Cardiac fibroblast (primary cell): ENCODE data around the gene SKOR1.

Experiments
- DNase-seq, 2 donors: peaks; one replicate each; pipeline versions ENCODE4 v3.0.0 to v3.0.0-alpha.2; 2010; ENCODE audit warnings: low read depth in 2 of 2
- H3K4me3 ChIP-seq, 2 donors: replicated peaks in 1 of 2; 1 replicate in 1 of 2; 2 replicates in 1 of 2; pipeline ENCODE4 v1.5.1; 2011; ENCODE audit warnings: low read depth in 2 of 2, low read length in 2 of 2, mild to moderate bottlenecking in 2 of 2, moderate library complexity in 1 of 2
- TF ChIP-seq, protein P1 (sequence below): IDR thresholded peaks from one replicate; pipeline ENCODE4 v1.5.1; 2011; ENCODE audit warnings: low read depth, mild to moderate bottlenecking, low read length, inconsistent platforms

Gene SKOR1

DNA sequence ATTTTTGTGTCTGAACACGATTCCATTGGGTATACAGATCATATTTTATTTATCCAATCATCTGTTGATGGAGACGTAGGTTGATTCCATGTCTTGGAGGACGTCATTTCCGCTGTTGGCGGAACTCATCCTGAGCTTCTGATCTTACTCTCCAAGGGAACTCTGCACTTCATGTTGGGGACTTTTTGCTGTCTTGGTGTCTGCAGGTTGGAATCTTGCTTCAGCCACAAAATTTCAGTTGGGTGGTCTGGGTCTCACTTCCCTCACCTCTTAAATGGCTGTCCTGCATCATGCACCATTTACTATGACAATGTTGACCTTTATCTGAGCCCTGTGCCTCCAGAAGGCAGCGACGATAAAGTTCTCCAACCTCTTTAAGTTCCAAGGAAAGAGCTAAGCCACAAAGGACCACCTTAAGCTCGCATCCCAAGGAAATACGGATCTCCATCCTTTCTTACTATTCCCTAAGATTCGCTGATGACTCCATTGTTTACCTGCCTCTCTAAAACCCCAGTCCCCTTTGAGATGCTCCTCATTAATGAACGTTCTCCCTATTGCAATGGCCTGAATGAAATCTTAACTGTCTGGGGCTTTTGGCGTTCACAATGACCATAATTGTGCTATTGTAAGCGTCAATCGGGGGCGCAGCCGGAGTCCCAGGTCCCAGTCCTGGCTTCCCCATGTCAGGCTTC, 37.6 kb downstream of the SKOR1 start:
- no peak for DNase-seq
- H3K4me3 ChIP-seq: peak overlapping the region in 1 of 2 donors; percentile 53
- TF ChIP-seq, protein P1, sequence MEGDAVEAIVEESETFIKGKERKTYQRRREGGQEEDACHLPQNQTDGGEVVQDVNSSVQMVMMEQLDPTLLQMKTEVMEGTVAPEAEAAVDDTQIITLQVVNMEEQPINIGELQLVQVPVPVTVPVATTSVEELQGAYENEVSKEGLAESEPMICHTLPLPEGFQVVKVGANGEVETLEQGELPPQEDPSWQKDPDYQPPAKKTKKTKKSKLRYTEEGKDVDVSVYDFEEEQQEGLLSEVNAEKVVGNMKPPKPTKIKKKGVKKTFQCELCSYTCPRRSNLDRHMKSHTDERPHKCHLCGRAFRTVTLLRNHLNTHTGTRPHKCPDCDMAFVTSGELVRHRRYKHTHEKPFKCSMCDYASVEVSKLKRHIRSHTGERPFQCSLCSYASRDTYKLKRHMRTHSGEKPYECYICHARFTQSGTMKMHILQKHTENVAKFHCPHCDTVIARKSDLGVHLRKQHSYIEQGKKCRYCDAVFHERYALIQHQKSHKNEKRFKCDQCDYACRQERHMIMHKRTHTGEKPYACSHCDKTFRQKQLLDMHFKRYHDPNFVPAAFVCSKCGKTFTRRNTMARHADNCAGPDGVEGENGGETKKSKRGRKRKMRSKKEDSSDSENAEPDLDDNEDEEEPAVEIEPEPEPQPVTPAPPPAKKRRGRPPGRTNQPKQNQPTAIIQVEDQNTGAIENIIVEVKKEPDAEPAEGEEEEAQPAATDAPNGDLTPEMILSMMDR: no peak

DNA sequence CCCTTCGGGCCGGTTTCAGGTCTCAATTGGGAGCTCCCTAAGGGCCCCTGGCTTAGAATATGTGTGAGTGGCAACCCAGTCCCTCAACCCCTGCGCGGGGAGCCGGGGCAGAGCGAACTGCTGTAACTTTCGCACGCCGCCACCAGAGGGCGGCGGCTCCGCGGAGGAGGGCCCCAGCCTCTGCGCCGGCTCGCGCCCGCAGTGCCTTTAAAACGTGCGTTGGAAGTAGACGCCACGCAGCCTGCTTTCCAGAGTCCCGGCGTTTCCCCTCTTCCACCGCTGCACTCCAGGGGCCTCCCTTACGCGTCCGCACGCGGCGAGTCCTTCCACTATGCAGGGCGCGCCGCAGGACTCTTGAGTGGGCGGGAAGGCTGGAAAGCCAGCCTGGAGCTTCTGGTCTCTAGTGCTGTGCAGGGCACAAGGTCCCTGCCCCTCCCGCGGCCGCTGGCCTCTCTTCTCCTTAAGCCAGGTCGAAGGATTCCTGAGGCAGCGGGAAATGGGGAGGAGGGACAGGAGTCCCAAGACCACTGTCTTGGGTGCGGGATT, 38.2 kb downstream of the SKOR1 start:
- DNase-seq: peak; percentile 72 to 87
- TF ChIP-seq, protein P1: peak; percentile 72
- peak overlapping the region; percentile 42 to 53 for H3K4me3 ChIP-seq

DNA sequence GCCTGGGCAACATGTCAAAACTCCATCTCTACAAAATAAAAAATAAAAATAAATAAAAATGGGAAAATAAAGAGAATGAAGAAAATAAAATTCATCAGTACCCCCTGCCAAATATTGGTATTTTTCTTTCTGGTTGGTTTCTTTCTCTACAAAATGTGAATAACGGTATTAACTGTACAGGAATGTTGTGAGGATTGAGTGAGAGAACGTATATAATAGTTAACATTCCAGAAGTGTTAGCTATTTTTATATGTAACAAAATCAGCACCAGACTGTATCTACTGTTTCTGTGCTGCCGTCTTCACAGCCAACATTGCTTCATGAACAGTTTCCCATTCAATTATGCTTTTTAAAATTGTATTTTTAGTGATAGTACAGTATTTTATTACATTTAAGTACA, 40.0 kb downstream of the SKOR1 start:
- TF ChIP-seq, protein P1: no peak
- DNase-seq: peak in 1 of 2 donors; percentile 49

DNA sequence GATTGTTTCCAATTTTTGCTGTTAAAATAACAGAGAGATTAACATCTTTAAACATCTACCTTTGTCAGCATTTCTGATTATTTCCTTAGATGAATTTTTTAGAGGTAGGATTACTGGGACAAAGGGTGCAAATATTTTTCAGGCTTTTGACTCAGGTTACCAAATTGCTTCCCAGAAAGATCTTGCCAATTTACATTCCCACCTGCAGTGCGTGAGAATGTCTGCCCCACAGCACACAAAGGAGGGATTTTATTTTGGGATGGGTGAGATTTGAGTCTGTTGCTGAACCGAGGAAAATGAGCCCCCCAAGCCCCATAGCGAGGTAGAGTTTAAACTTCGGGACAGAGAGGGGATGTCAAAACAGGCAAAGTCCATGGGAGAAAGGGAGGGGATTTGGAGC, 40.5 kb downstream of the SKOR1 start:
- TF ChIP-seq, protein P1: no peak
- no peak overlapping the region for H3K4me3 ChIP-seq
- DNase-seq: no peak

More for the DNA sequence above, 40.0 kb downstream of the SKOR1 start:
- H3K4me3 ChIP-seq: no peak overlapping the region

DNA sequence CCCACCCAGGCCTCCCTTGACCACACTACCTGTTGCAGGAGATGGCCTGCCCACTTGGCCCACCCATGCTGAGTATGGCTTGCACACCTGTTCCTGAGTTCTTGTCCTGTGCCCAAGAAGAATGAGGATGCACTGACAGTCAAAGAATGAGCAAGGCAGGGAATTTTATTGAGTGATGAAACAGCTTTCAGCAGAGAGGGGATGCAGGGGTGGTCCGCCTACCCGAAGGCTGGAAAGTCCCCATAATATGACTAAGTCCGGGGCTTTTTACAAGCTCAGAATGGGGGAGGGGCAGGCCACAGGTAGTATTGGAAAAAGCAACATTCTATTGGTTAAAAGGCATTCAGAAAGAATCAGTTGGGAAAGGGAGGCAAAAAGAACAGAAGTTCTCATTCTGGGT, 44.4 kb downstream of the SKOR1 start:
- no peak overlapping the region for H3K4me3 ChIP-seq
- TF ChIP-seq, protein P1: no peak
- DNase-seq: no peak

DNA sequence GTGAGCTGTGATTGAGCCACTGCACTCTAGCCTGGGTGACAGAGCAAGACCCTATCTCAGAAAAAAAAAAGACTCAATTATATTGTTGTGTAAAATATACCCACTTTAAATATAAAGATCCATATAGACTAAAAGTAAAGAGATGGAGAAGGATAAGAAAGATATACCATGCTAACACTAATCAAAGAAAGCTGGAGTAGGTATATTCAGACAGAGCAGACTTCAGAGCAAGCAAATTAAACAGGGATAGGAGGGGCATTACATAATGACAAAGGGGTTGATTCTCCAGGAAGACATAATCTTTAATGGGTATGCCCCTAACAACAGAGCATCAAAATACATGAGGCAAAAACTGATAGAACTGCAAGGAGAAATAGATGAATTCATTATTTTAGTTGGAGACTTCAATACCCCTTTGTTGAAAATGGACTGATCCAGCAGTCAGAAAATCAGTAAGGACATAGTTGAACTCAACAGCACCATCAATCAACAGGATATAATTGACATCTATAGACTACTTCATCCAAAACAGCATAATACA, 45.6 kb downstream of the SKOR1 start:
- H3K4me3 ChIP-seq: no peak overlapping the region
- TF ChIP-seq, protein P1: no peak
- DNase-seq: no peak
